ENCODE results near the gene NLRC5. TPM values are rescaled to one million over a fixed set of nuclear protein-coding genes. Genes with fewer than 3 reads are reported as not detected.

NLRC5 gene
- total RNA-seq, 2 donors from 2014 or later = 0.64 to 0.97 TPM

GRCh38 chr16:57038166-57038565, 48.8 kb downstream of the NLRC5 start:
- Mint-ChIP-seq H3K4me3 (no peak overlapping the region), H3K4me1 (no peaks in the 10 kb centered on the region), H3K9me3 (no peaks in the 10 kb centered on the region), H3K27me3 (ENCODE audit: insufficient read depth) (peaks cover 6% of the 10 kb centered on the region), H3K27ac (no peak overlapping the region), H3K36me3 (ENCODE audit: low read depth) (no peaks in the 10 kb centered on the region)
- H3K27ac ChIP-seq (ENCODE audit: low read depth, low read length) = no peak overlapping the region
- H3K4me1 ChIP-seq (ENCODE audit: control insufficient read depth, insufficient read depth, low read length) = no peaks in the 10 kb centered on the region
- TF ChIP-seq, protein P1, sequence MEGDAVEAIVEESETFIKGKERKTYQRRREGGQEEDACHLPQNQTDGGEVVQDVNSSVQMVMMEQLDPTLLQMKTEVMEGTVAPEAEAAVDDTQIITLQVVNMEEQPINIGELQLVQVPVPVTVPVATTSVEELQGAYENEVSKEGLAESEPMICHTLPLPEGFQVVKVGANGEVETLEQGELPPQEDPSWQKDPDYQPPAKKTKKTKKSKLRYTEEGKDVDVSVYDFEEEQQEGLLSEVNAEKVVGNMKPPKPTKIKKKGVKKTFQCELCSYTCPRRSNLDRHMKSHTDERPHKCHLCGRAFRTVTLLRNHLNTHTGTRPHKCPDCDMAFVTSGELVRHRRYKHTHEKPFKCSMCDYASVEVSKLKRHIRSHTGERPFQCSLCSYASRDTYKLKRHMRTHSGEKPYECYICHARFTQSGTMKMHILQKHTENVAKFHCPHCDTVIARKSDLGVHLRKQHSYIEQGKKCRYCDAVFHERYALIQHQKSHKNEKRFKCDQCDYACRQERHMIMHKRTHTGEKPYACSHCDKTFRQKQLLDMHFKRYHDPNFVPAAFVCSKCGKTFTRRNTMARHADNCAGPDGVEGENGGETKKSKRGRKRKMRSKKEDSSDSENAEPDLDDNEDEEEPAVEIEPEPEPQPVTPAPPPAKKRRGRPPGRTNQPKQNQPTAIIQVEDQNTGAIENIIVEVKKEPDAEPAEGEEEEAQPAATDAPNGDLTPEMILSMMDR (conservative IDR thresholded peaks at IDR 0.05) = no peak
- no peaks in the 10 kb centered on the region for H3K36me3 ChIP-seq (ENCODE audit: control insufficient read depth, insufficient read depth, low read length)
- H3K9ac ChIP-seq (ENCODE audit: extremely low read depth, low read length, poor library complexity, severe bottlenecking) = no peak overlapping the region
- 85% methylated on average over 2 of the region's 2 CpGs; no CpG with 5 or more reads in 1 of the 2 experiments for WGBS, 2 experiments (ENCODE audit: insufficient coverage in 1 of 2, insufficient read length in 1 of 2)
- H3K4me3 ChIP-seq (ENCODE audit: low read length) = no peak overlapping the region
- no peaks in the 10 kb centered on the region for H3K9me3 ChIP-seq (ENCODE audit: control insufficient read depth, low read length)
- H3K27me3 ChIP-seq (ENCODE audit: control insufficient read depth, insufficient read depth, low read length, poor library complexity, severe bottlenecking) = peaks cover 7% of the 10 kb centered on the region
- DNase-seq = no peak

- no peaks in the 10 kb centered on the region for H3K4me1 Mint-ChIP-seq
- H3K36me3 Mint-ChIP-seq (ENCODE audit: low read depth) = no peaks in the 10 kb centered on the region
- H3K9me3 Mint-ChIP-seq = no peaks in the 10 kb centered on the region
- H3K27ac ChIP-seq (ENCODE audit: low read depth, low read length) = no peak overlapping the region
- DNase-seq = no peak
- TF ChIP-seq, protein P1 (conservative IDR thresholded peaks at IDR 0.05) = no peak
- H3K4me3 ChIP-seq (ENCODE audit: low read length) = no peak overlapping the region
- peaks cover 6% of the 10 kb centered on the region for H3K27me3 Mint-ChIP-seq (ENCODE audit: insufficient read depth)
- no peak overlapping the region for H3K9ac ChIP-seq (ENCODE audit: extremely low read depth, low read length, poor library complexity, severe bottlenecking)
- no peaks in the 10 kb centered on the region for H3K9me3 ChIP-seq (ENCODE audit: control insufficient read depth, low read length)
- no peaks in the 10 kb centered on the region for H3K4me1 ChIP-seq (ENCODE audit: control insufficient read depth, insufficient read depth, low read length)
- no peak overlapping the region for H3K4me3 Mint-ChIP-seq
- no peaks in the 10 kb centered on the region for H3K36me3 ChIP-seq (ENCODE audit: control insufficient read depth, insufficient read depth, low read length)
- no peak overlapping the region for H3K27ac Mint-ChIP-seq
- peaks cover 7% of the 10 kb centered on the region for H3K27me3 ChIP-seq (ENCODE audit: control insufficient read depth, insufficient read depth, low read length, poor library complexity, severe bottlenecking)
- 80 to 83% methylated on average over 5 of the region's 5 CpGs for WGBS, 2 experiments (ENCODE audit: insufficient coverage in 1 of 2, insufficient read length in 1 of 2)
These were observed 49.9 kb downstream of the NLRC5 start for GRCh38 chr16:57039148-57039812.

GRCh38 chr16:57041182-57042156, 52.1 kb downstream of the NLRC5 start:
- WGBS, 2 experiments (ENCODE audit: insufficient coverage in 1 of 2, insufficient read length in 1 of 2) = 85 to 86% methylated on average over 4 to 12 of the region's 12 CpGs
- no peak overlapping the region for H3K9ac ChIP-seq (ENCODE audit: extremely low read depth, low read length, poor library complexity, severe bottlenecking)
- H3K9me3 ChIP-seq (ENCODE audit: control insufficient read depth, low read length) = no peaks in the 10 kb centered on the region
- Mint-ChIP-seq H3K36me3 (ENCODE audit: low read depth) (no peaks in the 10 kb centered on the region), H3K27ac (no peak overlapping the region), H3K4me3 (no peak overlapping the region), H3K9me3 (no peaks in the 10 kb centered on the region), H3K4me1 (no peaks in the 10 kb centered on the region), H3K27me3 (ENCODE audit: insufficient read depth) (peaks cover 6% of the 10 kb centered on the region)
- no peak for DNase-seq
- no peak overlapping the region for H3K4me3 ChIP-seq (ENCODE audit: low read length)
- no peaks in the 10 kb centered on the region for H3K27me3 ChIP-seq (ENCODE audit: control insufficient read depth, insufficient read depth, low read length, poor library complexity, severe bottlenecking)
- no peak overlapping the region for H3K27ac ChIP-seq (ENCODE audit: low read depth, low read length)
- no peaks in the 10 kb centered on the region for H3K36me3 ChIP-seq (ENCODE audit: control insufficient read depth, insufficient read depth, low read length)
- TF ChIP-seq, protein P1 (conservative IDR thresholded peaks at IDR 0.05) = no peak
- no peaks in the 10 kb centered on the region for H3K4me1 ChIP-seq (ENCODE audit: control insufficient read depth, insufficient read depth, low read length)

Measured in endodermal cell (in vitro differentiated cells).